GM12878 (cell line): Measurements from ENCODE around the gene TFF2. TPM values are rescaled to one million over a fixed set of nuclear protein-coding genes. Genes with fewer than 3 reads are reported as not detected.

Source experiments
- CUX1 ChIP-seq: IDR thresholded peaks from 2 replicates; pipeline ENCODE4 v1.6.1; 2012; ENCODE audit warnings: improper control_type of control experiment, low read depth, low read length; ENCODE audit not compliant: insufficient replicate concordance
- ELK1 ChIP-seq: IDR thresholded peaks from 2 replicates; pipeline ENCODE4 v1.6.1; 2012; ENCODE audit warnings: low read depth, low read length, improper control_type of control experiment
- FOS ChIP-seq: IDR thresholded peaks from 3 replicates; pipeline ENCODE4 v1.6.1; 2011; ENCODE audit warnings: borderline replicate concordance; ENCODE audit not compliant: insufficient read length; ENCODE audit errors: extremely low read depth
- IKZF1 ChIP-seq: fragments of 450-650 bp; conservative IDR thresholded peaks from 2 replicates; pipeline ENCODE4 v1.6.1; 2017; ENCODE audit warnings: antibody characterized with exemption, mild to moderate bottlenecking
- IRF3 ChIP-seq: fragments of 450-650 bp; IDR thresholded peaks from 2 replicates; pipeline ENCODE4 v1.6.1; 2014; ENCODE audit warnings: mild to moderate bottlenecking
- MAX ChIP-seq: IDR thresholded peaks from 2 replicates; pipeline ENCODE4 v1.6.1; 2012; ENCODE audit warnings: low read depth, low read length, improper control_type of control experiment
- MEF2B ChIP-seq: fragments of 450-650 bp; IDR thresholded peaks from 2 replicates; pipeline ENCODE4 v1.6.1; 2018; ENCODE audit warnings: mild to moderate bottlenecking, moderate library complexity; ENCODE audit not compliant: partially characterized antibody, poor library complexity, severe bottlenecking
- NFIC ChIP-seq: IDR thresholded peaks from 2 replicates; pipeline ENCODE4 v1.6.1; 2012; ENCODE audit warnings: low read depth, mild to moderate bottlenecking, inconsistent platforms, low read length, moderate library complexity
- POLR2AphosphoS2 ChIP-seq: IDR thresholded peaks from 2 replicates; pipeline ENCODE4 v1.6.1; 2011; ENCODE audit warnings: low read depth, mild to moderate bottlenecking, low read length, improper control_type of control experiment, moderate library complexity
- RELA ChIP-seq: fragments of 450-650 bp; IDR thresholded peaks from 2 replicates; pipeline ENCODE4 v1.8.0; 2014; ENCODE audit warnings: borderline replicate concordance; ENCODE audit not compliant: partially characterized antibody
- SMARCA5 ChIP-seq: fragments of 450-650 bp; IDR thresholded peaks from 2 replicates; pipeline ENCODE4 v1.6.1; 2017; ENCODE audit warnings: mild to moderate bottlenecking
- ZNF207 ChIP-seq: fragments of 450-650 bp; IDR thresholded peaks from 2 replicates; pipeline ENCODE4 v1.6.1; 2014; ENCODE audit warnings: antibody characterized with exemption, mild to moderate bottlenecking, borderline replicate concordance
- polyA plus RNA-seq, 11 experiments: library from polyadenylated mRNA; depleted of rRNA in 4 of 11; unstranded in 6 of 11; stranded (reverse) in 5 of 11; fragments of >200 nt; fragmentation: Nextera tagmentation in 4 of 11; fragmentation: Illumina TruSeq in 1 of 11; extraction: Ambion mirVana in 4 of 11; extraction: Trizol in 1 of 11; gene quantifications; 1 replicate in 1 of 11; 2 replicates in 10 of 11; pipeline versions ENCODE4 v1.2.1 to v1.2.3, GENCODE V29; 2011 to 2016; ENCODE audit warnings: inconsistent platforms in 2 of 11, missing spikeins in 2 of 11, low read depth in 1 of 11
- total RNA-seq, 4 experiments: library from RNA; depleted of rRNA in 3 of 4; stranded (reverse); fragments of >200 nt in 3 of 4; fragmentation: Illumina TruSeq in 1 of 4; extraction: Trizol in 1 of 4; gene quantifications; 2 replicates each; pipeline versions ENCODE4 v1.2.1 to v1.2.3, GENCODE V29; 2013 to 2021
- TF ChIP-seq, protein P1 (sequence below): fragments of 450-650 bp; IDR thresholded peaks from 2 replicates; pipeline ENCODE4 v1.6.1; 2018; ENCODE audit warnings: mild to moderate bottlenecking, low read depth, moderate library complexity; ENCODE audit not compliant: partially characterized antibody
- TF ChIP-seq, protein P2 (sequence below): fragments of 450-650 bp; IDR thresholded peaks from 2 replicates; pipeline ENCODE4 v1.6.1; 2017; ENCODE audit warnings: mild to moderate bottlenecking, moderate library complexity

Gene TFF2
- total and polyA plus RNA-seq, 10 of the 15 experiments (the other 5 are each of a cell fraction or from before 2014, with no cell fraction given), result 0.56 TPM; not detected in 9

DNA sequence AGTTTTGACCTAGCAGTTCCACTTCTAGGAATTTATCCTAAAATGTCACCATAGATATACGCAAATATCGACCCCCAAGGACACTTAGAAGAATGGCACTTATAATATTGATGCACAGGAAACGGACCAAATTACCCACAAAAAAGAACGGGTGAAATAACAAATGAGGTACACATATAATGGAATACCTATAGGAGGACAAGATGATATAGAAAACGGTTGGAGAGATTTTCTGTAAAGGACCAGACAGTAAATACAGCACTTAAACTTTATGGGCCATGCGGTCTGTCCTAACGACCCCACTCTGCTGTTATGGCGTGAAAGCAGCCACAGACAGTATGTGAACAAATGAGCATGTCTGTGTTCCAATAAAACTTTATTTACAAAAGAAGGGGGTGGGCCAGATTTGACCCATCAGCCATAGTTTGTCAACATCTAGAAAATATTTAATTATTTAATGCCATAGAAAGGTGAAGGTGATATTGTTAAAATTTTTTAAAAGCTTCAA is 42.7 kb upstream of the TFF2 start (continued):
- TF ChIP-seq, protein P1, sequence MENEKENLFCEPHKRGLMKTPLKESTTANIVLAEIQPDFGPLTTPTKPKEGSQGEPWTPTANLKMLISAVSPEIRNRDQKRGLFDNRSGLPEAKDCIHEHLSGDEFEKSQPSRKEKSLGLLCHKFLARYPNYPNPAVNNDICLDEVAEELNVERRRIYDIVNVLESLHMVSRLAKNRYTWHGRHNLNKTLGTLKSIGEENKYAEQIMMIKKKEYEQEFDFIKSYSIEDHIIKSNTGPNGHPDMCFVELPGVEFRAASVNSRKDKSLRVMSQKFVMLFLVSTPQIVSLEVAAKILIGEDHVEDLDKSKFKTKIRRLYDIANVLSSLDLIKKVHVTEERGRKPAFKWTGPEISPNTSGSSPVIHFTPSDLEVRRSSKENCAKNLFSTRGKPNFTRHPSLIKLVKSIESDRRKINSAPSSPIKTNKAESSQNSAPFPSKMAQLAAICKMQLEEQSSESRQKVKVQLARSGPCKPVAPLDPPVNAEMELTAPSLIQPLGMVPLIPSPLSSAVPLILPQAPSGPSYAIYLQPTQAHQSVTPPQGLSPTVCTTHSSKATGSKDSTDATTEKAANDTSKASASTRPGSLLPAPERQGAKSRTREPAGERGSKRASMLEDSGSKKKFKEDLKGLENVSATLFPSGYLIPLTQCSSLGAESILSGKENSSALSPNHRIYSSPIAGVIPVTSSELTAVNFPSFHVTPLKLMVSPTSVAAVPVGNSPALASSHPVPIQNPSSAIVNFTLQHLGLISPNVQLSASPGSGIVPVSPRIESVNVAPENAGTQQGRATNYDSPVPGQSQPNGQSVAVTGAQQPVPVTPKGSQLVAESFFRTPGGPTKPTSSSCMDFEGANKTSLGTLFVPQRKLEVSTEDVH, result no peak
- TF ChIP-seq SMARCA5, result no peak
- no peak for TF ChIP-seq RELA
- no peak for TF ChIP-seq ELK1
- TF ChIP-seq NFIC, result peak; percentile 59; the same call in 1 of the 2 replicates
- no peak for TF ChIP-seq MAX
- TF ChIP-seq ZNF207, result no peak
- TF ChIP-seq POLR2AphosphoS2, result no peak
- TF ChIP-seq FOS, result no peak
- TF ChIP-seq MEF2B, result peak; percentile 20
- no peak for TF ChIP-seq CUX1
- TF ChIP-seq, protein P2, sequence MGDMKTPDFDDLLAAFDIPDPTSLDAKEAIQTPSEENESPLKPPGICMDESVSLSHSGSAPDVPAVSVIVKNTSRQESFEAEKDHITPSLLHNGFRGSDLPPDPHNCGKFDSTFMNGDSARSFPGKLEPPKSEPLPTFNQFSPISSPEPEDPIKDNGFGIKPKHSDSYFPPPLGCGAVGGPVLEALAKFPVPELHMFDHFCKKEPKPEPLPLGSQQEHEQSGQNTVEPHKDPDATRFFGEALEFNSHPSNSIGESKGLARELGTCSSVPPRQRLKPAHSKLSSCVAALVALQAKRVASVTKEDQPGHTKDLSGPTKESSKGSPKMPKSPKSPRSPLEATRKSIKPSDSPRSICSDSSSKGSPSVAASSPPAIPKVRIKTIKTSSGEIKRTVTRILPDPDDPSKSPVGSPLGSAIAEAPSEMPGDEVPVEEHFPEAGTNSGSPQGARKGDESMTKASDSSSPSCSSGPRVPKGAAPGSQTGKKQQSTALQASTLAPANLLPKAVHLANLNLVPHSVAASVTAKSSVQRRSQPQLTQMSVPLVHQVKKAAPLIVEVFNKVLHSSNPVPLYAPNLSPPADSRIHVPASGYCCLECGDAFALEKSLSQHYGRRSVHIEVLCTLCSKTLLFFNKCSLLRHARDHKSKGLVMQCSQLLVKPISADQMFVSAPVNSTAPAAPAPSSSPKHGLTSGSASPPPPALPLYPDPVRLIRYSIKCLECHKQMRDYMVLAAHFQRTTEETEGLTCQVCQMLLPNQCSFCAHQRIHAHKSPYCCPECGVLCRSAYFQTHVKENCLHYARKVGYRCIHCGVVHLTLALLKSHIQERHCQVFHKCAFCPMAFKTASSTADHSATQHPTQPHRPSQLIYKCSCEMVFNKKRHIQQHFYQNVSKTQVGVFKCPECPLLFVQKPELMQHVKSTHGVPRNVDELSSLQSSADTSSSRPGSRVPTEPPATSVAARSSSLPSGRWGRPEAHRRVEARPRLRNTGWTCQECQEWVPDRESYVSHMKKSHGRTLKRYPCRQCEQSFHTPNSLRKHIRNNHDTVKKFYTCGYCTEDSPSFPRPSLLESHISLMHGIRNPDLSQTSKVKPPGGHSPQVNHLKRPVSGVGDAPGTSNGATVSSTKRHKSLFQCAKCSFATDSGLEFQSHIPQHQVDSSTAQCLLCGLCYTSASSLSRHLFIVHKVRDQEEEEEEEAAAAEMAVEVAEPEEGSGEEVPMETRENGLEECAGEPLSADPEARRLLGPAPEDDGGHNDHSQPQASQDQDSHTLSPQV, result no peak; the same call in 1 of the 2 replicates
- TF ChIP-seq IRF3, result no peak
- TF ChIP-seq IKZF1, result no peak; the same call in 1 of the 2 replicates
